HEK293T (cell line): ENCODE measurements around the gene RAP2C.
"Not testable (repeated sequence)": the region's sequence is repeated elsewhere in the genome, so short reads cannot be mapped to it uniquely, and the experiment has no call there.

Source experiments
- CTCF ChIA-PET: fragments of 350-600 bp; formaldehyde crosslinking; extraction: SDS; loops from one replicate; lab custom pipeline; 2021; ENCODE audit warnings: antibody characterized with exemption, inconsistent platforms; lab: Yijun Ruan, JAX
- POLR2A ChIA-PET: fragments of 350-600 bp; formaldehyde crosslinking; extraction: SDS; loops from one replicate; lab custom pipeline; 2020; ENCODE audit warnings: antibody characterized with exemption, inconsistent platforms; lab: Yijun Ruan, JAX
- DNase-seq: peaks from one replicate; pipeline ENCODE4 v3.0.0; 2012; ENCODE audit warnings: mixed read lengths; ENCODE audit errors: extremely low spot score
- ARNT ChIP-seq: fragments of 450-650 bp; IDR thresholded peaks from 2 replicates; pipeline ENCODE4 v1.6.1; 2017; ENCODE audit warnings: mild to moderate bottlenecking
- BHLHE40 ChIP-seq: fragments of 450-650 bp; IDR thresholded peaks from 2 replicates; pipeline ENCODE4 v1.6.1; 2016; ENCODE audit warnings: mild to moderate bottlenecking, moderate library complexity, borderline replicate concordance
- CTBP1 ChIP-seq: fragments of 450-650 bp; IDR thresholded peaks from 2 replicates; pipeline ENCODE4 v1.6.1; 2016; ENCODE audit warnings: borderline replicate concordance
- ELF4 ChIP-seq: fragments of 450-650 bp; IDR thresholded peaks from 2 replicates; pipeline ENCODE4 v1.6.1; 2017; ENCODE audit warnings: antibody characterized with exemption
- FOXA1 ChIP-seq: fragments of 450-650 bp; IDR thresholded peaks from 2 replicates; pipeline ENCODE4 v1.6.1; 2016; ENCODE audit warnings: mild to moderate bottlenecking
- FOXK2 ChIP-seq: fragments of 450-650 bp; IDR thresholded peaks from 2 replicates; pipeline ENCODE4 v1.6.1; 2016; ENCODE audit warnings: mild to moderate bottlenecking
- FOXM1 ChIP-seq: fragments of 450-650 bp; IDR thresholded peaks from 2 replicates; pipeline ENCODE4 v1.6.1; 2017; ENCODE audit warnings: mild to moderate bottlenecking, borderline replicate concordance
- HDGF ChIP-seq: fragments of 450-650 bp; IDR thresholded peaks from 2 replicates; pipeline ENCODE4 v1.6.1; 2017; ENCODE audit warnings: antibody characterized with exemption, borderline replicate concordance
- L3MBTL2 ChIP-seq: fragments of 450-650 bp; conservative IDR thresholded peaks from 2 replicates; pipeline ENCODE4 v1.6.1; 2016; ENCODE audit warnings: mild to moderate bottlenecking
- LEF1 ChIP-seq: fragments of 450-650 bp; IDR thresholded peaks from 2 replicates; pipeline ENCODE4 v1.6.1; 2017; ENCODE audit warnings: mild to moderate bottlenecking, borderline replicate concordance
- NFRKB ChIP-seq: fragments of 450-650 bp; IDR thresholded peaks from 2 replicates; pipeline ENCODE4 v1.6.1; 2016; ENCODE audit warnings: mild to moderate bottlenecking, moderate library complexity
- PKNOX1 ChIP-seq: fragments of 450-650 bp; IDR thresholded peaks from 2 replicates; pipeline ENCODE4 v1.6.1; 2016
- SP1 ChIP-seq: fragments of 450-650 bp; IDR thresholded peaks from 2 replicates; pipeline ENCODE4 v1.6.1; 2017
- SUZ12 ChIP-seq: fragments of 450-650 bp; IDR thresholded peaks from 2 replicates; pipeline ENCODE4 v1.6.1; 2016; ENCODE audit warnings: mild to moderate bottlenecking
- TARDBP ChIP-seq: fragments of 450-650 bp; IDR thresholded peaks from 2 replicates; pipeline ENCODE4 v1.6.1; 2016
- ZNF384 ChIP-seq: fragments of 450-650 bp; IDR thresholded peaks from 2 replicates; pipeline ENCODE4 v1.6.1; 2016

The RAP2C gene

DNA sequence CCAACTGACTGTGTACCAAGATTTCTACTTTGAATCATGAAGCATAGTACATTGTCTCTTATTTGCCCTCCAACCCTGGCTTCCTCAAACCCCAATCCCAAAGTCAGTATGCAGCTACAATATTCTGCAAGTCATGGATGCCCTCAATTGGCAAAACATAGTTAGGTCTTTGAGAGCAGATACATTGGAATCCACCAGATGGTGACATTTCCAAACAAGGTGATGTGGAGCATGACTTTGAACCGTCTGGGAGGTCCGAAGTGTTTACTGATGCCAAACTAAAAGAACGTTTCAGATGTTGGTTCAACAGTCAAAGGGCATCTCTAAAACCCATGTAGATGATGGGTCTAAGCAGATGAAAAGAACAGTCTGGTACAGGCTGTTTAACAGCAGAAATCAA lies 47.8 kb downstream of the RAP2C start:
- DNase-seq, result no peak
- TF ChIP-seq NFRKB (no peak), BHLHE40 (no peak), L3MBTL2 (no peak), ARNT (no peak), SP1 (no peak), LEF1 (no peak), FOXM1 (no peak), CTBP1 (no peak), HDGF (no peak), ZNF384 (no peak), SUZ12 (no peak), PKNOX1 (no peak), ELF4 (no peak), TARDBP (no peak), FOXA1 (no peak), FOXK2 (no peak)
- ChIA-PET CTCF (interaction anchor here (0.6 kb wide), 1 partner anchor 50 kb away, joined by 3 read pairs; no protein-coding TSS in a partner anchor), POLR2A (no interaction called here)

GRCh38 chrX:132169554-132169953 lies 49.7 kb downstream of the RAP2C start:
- TF ChIP-seq SP1, result no peak
- TF ChIP-seq ELF4, result no peak
- TF ChIP-seq ZNF384, result no peak
- TF ChIP-seq CTBP1, result no peak
- no peak for TF ChIP-seq NFRKB
- no peak for TF ChIP-seq FOXK2
- TF ChIP-seq L3MBTL2, result no peak
- TF ChIP-seq SUZ12, result no peak
- TF ChIP-seq ARNT, result no peak
- no peak for TF ChIP-seq HDGF
- no peak for TF ChIP-seq PKNOX1
- no peak for TF ChIP-seq BHLHE40
- no peak for TF ChIP-seq FOXM1
- TF ChIP-seq TARDBP, result no peak
- no peak for TF ChIP-seq FOXA1
- no peak for TF ChIP-seq LEF1
- CTCF ChIA-PET, result no interaction called here
- POLR2A ChIA-PET, result no interaction called here
- no peak for DNase-seq

- no peak for DNase-seq
- POLR2A ChIA-PET, result no interaction called here
- CTCF ChIA-PET, result no interaction called here
- TF ChIP-seq SUZ12 (no peak), TARDBP (no peak), LEF1 (no peak), BHLHE40 (no peak), SP1 (no peak), ZNF384 (no peak), ARNT (no peak), ELF4 (no peak), PKNOX1 (no peak), HDGF (no peak), FOXA1 (no peak), FOXK2 (no peak), L3MBTL2 (no peak)
These were observed 53.6 kb downstream of the RAP2C start for GRCh38 chrX:132165651-132166050.

- CTCF ChIA-PET, result no interaction called here
- TF ChIP-seq SUZ12 (no peak), ARNT (no peak), TARDBP (no peak), FOXM1 (no peak), ZNF384 (no peak), BHLHE40 (no peak), FOXK2 (no peak), HDGF (no peak)
- POLR2A ChIA-PET, result no interaction called here
- DNase-seq, result no peak
These were observed 54.2 kb downstream of the RAP2C start for GRCh38 chrX:132165005-132165404.

- CTCF ChIA-PET, POLR2A ChIA-PET, DNase-seq: not testable (repeated sequence)
These were observed 56.2 kb downstream of the RAP2C start for GRCh38 chrX:132163094-132163493.

DNA sequence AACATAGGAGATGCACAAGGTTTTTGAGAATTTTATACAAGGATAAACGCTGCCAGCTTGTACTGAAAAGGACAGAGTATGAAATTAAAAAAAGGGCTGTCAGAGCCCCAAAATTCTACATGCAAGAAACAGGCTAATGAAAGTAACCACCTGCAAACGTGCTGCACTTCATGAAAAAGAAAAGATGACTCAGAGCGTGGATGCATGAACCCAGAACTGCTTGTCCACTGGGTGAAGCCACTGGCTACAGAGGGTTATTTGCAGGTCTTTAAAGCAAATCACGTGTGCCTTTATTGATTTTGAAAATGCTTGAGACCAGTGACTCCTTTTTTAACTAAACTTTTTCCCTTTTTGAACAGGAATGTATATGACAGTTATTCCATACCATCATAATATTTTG lies 66.1 kb downstream of the RAP2C start:
- CTCF ChIA-PET, result no interaction called here
- POLR2A ChIA-PET, result no interaction called here
- no peak for TF ChIP-seq PKNOX1
- TF ChIP-seq TARDBP, result no peak
- no peak for TF ChIP-seq ZNF384
- TF ChIP-seq FOXK2, result no peak
- no peak for TF ChIP-seq ARNT
- no peak for TF ChIP-seq LEF1
- no peak for TF ChIP-seq L3MBTL2
- TF ChIP-seq ELF4, result no peak
- no peak for TF ChIP-seq SUZ12
- TF ChIP-seq FOXM1, result no peak
- TF ChIP-seq NFRKB, result no peak
- DNase-seq, result no peak
